CMK (cell line): ENCODE results near the gene ENG.
"Not testable (repeated sequence)": the region's sequence is repeated elsewhere in the genome, so short reads cannot be mapped to it uniquely, and the experiment has no call there.

ENCODE experiments used
- DNase-seq: peaks from one replicate; pipeline ENCODE4 v3.0.0-alpha.2; 2010; ENCODE audit warnings: low read depth

Gene ENG

DNA sequence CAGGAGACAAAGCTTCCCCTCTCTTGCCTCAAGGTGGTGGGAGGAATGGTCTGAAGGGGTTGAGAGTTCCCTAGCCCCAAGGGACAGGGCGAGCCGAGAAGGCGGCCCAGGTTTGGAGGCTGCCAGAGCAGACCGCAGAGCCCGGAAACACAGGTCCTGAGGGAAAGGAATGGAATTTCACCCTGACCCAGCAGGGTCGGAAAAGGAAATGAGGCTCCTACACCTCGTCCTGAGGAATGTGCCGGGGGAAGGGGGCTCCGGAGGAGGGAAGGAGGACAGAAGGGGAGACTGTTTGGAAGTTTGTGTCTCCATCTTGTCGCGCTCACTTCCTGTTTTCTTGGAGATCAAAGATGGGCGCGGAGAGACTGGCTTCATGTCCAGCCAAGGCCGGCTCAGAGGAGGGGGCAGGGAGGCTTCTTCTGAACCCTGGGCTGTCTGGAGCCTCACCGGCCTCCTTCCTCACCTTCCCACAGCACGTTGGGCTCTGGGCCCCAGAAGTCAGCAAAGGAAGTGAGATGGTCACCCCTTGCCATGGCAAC lies 9.6 kb downstream of the ENG start:
- DNase-seq, result no peak

GRCh38 chr9:127841087-127841835 lies 13.2 kb downstream of the ENG start:
- no peak for DNase-seq

DNA sequence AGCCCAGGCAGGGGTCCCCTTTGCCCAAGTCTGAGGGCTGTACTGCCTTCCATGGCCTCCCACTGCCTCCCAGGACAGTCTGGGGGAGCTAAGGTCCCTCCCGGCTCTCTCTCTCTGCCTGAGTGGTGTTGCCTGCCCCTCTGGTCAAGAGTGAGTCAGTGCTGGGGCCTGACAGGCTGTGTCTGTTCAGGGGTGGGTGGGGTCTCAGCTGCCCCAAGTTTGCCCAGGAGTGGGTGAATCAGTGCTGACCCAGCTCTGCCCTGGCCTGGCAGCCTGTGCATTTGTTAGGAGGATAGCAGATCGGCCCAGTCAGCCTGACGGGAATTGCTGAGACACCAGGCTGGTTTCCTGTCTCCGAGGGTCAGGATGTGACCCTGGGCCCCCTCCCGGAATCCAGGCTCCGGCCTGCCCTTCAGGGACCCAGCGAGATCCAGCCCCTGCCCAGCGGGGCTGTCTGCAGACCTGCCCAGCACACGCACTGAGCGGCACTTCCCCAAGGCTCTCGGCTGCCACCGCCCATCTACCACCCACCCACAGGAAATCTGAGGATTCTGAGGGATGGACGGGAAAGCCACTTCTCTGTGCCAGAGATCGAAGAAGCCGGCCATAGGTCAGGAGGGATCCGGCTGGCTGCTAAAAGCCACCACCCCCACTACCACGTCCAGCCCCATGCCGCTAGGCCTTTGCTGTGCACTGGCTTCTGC lies 15.9 kb downstream of the ENG start:
- DNase-seq, result no peak

GRCh38 chr9:127837346-127837745 lies 17.1 kb downstream of the ENG start:
- DNase-seq, result no peak

DNA sequence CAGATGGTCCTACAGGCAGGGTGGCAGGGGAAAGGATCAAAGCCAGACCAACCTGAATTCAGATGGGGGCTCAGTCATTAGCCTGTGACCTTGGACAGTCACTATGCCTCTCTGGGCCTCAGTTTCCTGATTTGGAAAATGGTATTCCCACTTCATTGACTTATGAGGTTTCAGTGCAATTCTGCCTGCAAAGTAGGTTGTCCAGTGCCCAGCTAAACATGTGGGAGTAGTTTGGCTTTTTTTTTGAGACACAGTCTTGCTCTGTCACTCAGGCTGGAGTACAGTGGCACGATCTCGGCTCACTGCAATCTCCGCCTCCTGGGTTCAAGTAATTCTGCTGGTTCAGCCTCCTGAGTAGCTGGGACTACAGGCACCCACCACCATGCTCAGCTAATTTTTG lies 17.9 kb downstream of the ENG start:
- not testable (repeated sequence) for DNase-seq

DNA sequence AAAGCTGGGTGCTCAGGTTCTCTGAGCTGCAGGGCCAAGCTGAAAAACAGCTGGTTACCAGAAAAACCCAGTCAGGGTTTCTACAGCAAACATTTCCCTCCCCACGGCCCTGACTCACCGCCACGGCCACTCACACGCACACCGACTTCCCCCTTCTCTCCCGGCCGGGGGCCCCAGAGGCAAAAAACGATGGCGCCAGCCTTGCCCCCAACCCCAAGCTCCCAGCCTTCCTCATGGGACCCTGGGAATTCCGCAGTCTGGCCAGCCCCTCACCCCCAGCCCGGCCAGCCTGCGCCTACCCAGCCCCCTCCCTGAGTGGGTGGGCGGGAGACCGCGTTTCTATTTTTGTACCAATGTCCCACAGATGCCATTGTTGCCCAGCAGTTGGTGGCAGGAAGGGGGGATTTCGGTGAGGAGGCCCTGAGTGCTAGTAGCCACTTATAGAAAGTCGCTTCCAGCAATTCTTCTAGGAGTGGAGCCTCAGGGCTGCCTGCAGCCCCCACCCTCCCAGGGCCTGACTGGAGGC lies 18.4 kb downstream of the ENG start:
- DNase-seq, result no peak

GRCh38 chr9:127833555-127833954 lies 20.9 kb downstream of the ENG start:
- DNase-seq, result no peak

DNA sequence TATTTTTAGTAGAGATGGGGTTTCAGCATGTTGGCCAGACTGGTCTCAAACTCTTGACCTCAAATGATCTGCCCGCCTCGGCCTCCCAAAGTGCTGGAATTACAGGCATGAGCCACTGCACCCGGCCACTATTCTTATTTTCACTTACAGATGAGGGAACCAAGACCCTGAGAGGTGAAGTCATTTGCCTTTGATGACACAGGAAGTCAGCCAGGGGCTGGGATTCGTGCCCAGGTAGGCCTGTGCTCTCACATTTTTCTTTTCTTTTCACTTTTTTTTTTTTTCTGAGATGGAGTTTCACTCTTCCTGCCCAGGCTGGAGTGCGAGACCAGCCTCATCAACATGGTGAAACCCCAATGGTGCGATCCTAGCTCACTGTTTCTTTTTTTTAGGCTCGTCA lies 22.2 kb downstream of the ENG start:
- DNase-seq, result no peak

DNA sequence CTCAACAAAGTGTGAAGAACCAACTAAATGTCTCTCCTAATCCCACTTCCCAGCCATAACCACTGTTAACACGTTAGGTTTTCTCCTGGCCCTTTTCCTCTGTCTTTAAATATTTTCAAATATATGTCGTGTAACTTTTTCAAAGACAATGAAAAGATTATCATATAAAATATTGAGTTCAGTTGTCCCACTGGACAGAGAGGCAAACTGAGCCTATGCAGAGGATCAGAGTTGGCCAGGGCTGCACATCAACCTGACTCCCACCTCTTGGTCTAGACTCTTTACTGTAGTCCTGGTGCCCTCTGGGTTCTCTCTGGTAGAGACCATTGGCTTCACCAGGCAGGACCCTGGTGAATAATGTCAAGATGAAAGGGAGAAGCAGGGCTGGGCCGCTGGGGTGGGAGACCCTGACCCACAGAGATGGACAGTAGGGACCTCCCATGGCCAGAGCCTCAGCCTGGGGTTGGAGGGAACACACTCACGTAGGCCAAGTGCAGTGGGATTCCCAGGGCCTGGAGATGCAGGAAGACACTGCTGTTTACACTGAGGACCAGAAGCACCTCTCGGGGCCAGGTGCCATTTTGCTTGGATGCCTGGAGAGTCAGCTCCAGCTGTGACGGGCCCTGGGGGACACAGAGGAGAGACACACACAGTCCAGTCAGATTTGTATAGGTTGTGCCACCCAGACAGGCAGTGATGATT lies 25.1 kb downstream of the ENG start:
- DNase-seq, result no peak

- DNase-seq, result peak; percentile 34
Measured at GRCh38 chr9:127828262-127829031, 26.0 kb downstream of the ENG start.

- DNase-seq, result no peak
Measured at GRCh38 chr9:127826253-127826913, 28.1 kb downstream of the ENG start.

DNA sequence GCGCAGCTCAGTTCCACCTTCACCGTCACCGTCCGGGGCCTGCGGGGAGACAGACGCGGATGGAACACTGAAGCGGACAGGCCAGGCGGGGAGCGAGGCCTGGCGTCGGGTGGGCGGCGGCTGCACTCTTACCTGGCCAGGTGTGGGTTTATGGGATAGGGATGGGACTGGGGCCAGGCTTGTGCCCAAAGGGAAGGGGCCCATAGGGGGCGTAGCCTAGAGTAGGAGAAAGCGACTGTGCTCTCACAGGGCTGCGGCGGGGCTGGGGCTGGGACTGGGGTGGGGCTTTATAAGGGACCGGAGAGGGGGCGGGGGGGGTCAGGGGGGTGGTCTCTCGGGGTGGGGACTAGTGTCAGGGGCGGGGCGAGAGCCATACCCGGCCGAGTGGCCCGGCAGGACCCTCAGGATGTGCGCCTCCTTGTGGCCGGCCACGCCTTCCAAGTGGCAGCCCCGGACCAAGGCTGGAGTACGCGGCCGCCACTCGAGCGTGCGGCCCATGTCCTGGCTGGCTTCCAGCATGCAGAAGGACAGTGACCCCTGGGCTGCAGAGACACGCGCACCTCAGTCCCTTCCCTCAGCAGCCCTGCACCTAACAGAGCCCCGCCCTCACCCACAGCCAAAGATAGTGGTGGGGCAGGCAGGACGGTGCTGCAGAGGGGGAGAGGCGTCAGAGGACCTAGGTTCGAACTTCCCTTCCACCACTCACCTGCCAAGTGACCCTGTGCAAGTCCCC lies 29.0 kb downstream of the ENG start:
- DNase-seq, result no peak

GRCh38 chr9:127822108-127822507 lies 32.4 kb downstream of the ENG start:
- no peak for DNase-seq

DNA sequence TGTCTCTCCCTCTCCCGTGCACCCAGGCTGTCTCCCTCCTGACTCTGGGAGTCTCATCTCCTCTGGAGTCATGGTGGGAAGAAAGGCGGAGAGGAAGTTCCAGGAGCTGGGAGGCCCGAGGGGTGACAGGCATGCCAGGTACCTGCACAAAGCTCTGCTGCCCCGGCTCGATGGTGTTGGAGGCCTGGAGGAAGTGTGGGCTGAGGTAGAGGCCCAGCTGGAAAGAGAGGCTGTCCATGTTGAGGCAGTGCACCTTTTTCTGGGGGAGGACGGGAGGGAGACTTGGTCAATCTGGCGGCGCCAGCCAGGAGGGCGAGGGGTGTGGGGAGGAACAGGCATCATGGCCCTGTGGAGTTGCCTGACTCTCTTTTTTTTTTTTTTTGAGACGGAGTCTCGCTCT lies 35.9 kb downstream of the ENG start:
- no peak for DNase-seq

GRCh38 chr9:127817881-127818434 lies 36.5 kb downstream of the ENG start:
- DNase-seq, result no peak

DNA sequence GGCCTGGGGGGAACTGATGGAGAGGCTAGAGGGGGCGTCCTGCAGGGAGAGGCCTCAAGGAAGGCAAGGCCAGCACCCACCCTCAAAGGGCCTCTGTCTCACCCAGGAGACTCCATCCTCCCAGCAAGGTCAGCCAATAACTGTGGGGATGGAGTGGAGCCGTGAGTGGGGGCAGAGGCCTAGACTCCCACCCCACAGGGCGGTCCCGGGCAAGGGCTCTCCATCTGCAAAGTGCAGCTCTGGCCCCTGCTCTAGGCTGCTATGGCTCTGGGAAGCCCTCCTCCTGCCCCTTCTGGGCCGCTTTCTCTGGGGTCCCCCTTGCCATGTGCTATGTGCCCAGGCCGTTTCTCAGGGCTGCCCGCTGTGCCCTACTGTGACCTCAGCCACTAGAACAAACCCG lies 37.7 kb downstream of the ENG start:
- no peak for DNase-seq

GRCh38 chr9:127816362-127816725 lies 38.1 kb downstream of the ENG start:
- DNase-seq, result no peak

DNA sequence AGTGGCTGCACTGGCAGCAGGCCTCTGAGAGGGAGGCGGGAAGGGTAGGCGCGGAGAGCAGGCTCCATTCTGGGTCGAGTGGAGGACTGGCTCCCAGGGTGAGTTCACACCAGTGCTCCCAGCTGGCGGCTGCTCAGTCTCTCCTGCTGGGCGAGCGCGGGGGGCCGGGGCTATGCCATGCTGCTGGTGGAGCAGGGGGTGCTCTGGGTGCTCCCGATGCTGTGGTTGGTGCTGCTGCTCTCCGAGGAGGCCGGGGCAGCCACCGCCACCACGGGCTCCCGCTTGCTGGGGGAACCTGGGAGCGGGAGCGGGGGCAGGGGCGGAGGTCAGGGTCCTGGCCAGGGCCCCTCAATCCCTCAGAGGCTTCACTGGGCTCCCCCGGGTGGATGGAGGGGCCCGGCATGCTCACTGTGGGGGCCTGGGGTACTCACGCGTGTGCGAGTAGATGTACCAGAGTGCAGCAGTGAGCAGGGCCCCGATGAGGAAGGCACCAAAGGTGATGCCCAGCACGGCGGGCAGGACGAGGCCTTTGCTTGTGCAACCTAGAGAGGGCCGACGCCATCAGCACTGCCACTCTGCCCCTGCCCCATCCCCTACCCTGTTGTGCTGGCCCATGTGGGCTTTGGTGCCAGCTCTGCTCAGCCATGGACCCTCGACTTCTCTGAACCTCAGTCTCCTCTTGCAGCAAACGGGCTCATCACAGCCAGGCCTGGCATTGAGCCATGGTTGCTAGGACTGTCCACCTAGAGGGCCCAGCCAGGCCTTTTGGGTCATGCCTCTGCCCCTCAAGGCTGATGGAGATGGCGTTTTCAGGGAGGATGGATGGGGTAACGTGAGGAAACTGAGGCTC lies 38.7 kb downstream of the ENG start:
- DNase-seq, result no peak
